Mesothelial cell of epicardium (in vitro differentiated cells): ENCODE measurements around the gene IARS2. TPM values are rescaled to one million over a fixed set of nuclear protein-coding genes. Genes with fewer than 3 reads are reported as not detected.

Experiments used
- DNase-seq, 2 experiments: peaks; one replicate each; pipeline ENCODE4 v3.0.0; 2021; ENCODE audit warnings: low spot score in 2 of 2; ENCODE audit not compliant: unreplicated experiment in 2 of 2
- H3K27ac Mint-ChIP-seq: 2 replicates; pipeline ENCODE4 v1.8.0; 2021; ENCODE audit warnings: mixed read lengths
- H3K27me3 Mint-ChIP-seq: 2 replicates; pipeline ENCODE4 v1.8.0; 2021; ENCODE audit warnings: low read depth, mixed read lengths
- H3K36me3 Mint-ChIP-seq: 2 replicates; pipeline ENCODE4 v1.8.0; 2021; ENCODE audit warnings: mixed read lengths
- H3K4me1 Mint-ChIP-seq: 2 replicates; pipeline ENCODE4 v1.8.0; 2021; ENCODE audit warnings: mixed read lengths
- H3K4me3 Mint-ChIP-seq: 2 replicates; pipeline ENCODE4 v1.8.0; 2021; ENCODE audit warnings: mild to moderate bottlenecking, moderate library complexity, mixed read lengths
- H3K9me3 Mint-ChIP-seq: 2 replicates; pipeline ENCODE4 v1.8.0; 2021; ENCODE audit warnings: mixed read lengths
- CTCF ChIP-seq: fragments of 200-600 bp; sonication (generic); IDR thresholded peaks from one replicate; pipeline ENCODE4 v1.5.0; 2021; ENCODE audit warnings: antibody characterized with exemption; ENCODE audit not compliant: unreplicated experiment
- total RNA-seq: library from RNA; stranded (reverse); gene quantifications from 3 replicates; pipeline ENCODE4 v1.2.1, GENCODE V29; 2021

Gene IARS2
- total RNA-seq, 1 donor from 2014 or later: 60.4 TPM

DNA sequence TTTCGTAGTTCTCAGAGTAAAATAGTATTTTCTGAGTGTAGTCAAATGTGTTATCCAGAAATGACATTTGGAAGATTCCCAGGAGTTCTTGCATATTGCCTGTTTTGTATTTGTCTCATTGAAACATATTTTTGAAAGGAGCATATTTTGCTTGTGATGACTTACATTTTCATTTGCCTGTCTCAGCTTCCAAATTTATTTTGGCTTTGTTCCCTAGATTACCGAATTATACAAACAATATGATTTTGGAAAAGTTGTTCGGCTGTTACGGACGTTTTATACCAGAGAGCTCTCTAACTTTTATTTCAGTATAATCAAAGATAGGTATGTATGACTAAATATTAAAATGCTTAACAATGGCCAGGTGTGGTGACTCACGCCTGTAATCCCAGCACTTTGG, 46.0 kb downstream of the IARS2 start:
- no peak overlapping the region for H3K27ac Mint-ChIP-seq
- H3K4me3 Mint-ChIP-seq: no peak overlapping the region
- peaks cover 41% of the 10 kb centered on the region for H3K36me3 Mint-ChIP-seq
- no peak for DNase-seq
- H3K4me1 Mint-ChIP-seq: no peaks in the 10 kb centered on the region
- no peaks in the 10 kb centered on the region for H3K27me3 Mint-ChIP-seq
- peaks cover 3% of the 10 kb centered on the region for H3K9me3 Mint-ChIP-seq
- TF ChIP-seq CTCF: no peak

- DNase-seq: no peak
- no peak for TF ChIP-seq CTCF
- no peaks in the 10 kb centered on the region for H3K27me3 Mint-ChIP-seq
- H3K9me3 Mint-ChIP-seq: peaks cover 3% of the 10 kb centered on the region
- no peak overlapping the region for H3K27ac Mint-ChIP-seq
- no peak overlapping the region for H3K4me3 Mint-ChIP-seq
- H3K4me1 Mint-ChIP-seq: no peaks in the 10 kb centered on the region
- H3K36me3 Mint-ChIP-seq: peaks cover 43% of the 10 kb centered on the region
These were observed 50.1 kb downstream of the IARS2 start for GRCh38 chr1:220144051-220144450.

GRCh38 chr1:220149742-220150141, 55.8 kb downstream of the IARS2 start:
- H3K4me3 Mint-ChIP-seq: no peak overlapping the region
- peaks cover 29% of the 10 kb centered on the region for H3K36me3 Mint-ChIP-seq
- no peaks in the 10 kb centered on the region for H3K9me3 Mint-ChIP-seq
- DNase-seq: no peak
- H3K27me3 Mint-ChIP-seq: no peaks in the 10 kb centered on the region
- TF ChIP-seq CTCF: no peak
- peak overlapping the region; percentile 25 for H3K27ac Mint-ChIP-seq
- H3K4me1 Mint-ChIP-seq: no peaks in the 10 kb centered on the region

GRCh38 chr1:220151454-220151853, 57.5 kb downstream of the IARS2 start:
- Mint-ChIP-seq H3K36me3 (peaks cover 26% of the 10 kb centered on the region), H3K27me3 (no peaks in the 10 kb centered on the region), H3K27ac (peak overlapping the region; percentile 50), H3K9me3 (no peaks in the 10 kb centered on the region), H3K4me3 (no peak overlapping the region), H3K4me1 (no peaks in the 10 kb centered on the region)
- no peak for TF ChIP-seq CTCF
- DNase-seq: no peak

GRCh38 chr1:220153147-220153546, 59.2 kb downstream of the IARS2 start:
- Mint-ChIP-seq H3K4me1 (no peaks in the 10 kb centered on the region), H3K4me3 (no peak overlapping the region), H3K27me3 (no peaks in the 10 kb centered on the region), H3K9me3 (no peaks in the 10 kb centered on the region), H3K27ac (no peak overlapping the region), H3K36me3 (peaks cover 27% of the 10 kb centered on the region)
- TF ChIP-seq CTCF: no peak
- DNase-seq: no peak

DNA sequence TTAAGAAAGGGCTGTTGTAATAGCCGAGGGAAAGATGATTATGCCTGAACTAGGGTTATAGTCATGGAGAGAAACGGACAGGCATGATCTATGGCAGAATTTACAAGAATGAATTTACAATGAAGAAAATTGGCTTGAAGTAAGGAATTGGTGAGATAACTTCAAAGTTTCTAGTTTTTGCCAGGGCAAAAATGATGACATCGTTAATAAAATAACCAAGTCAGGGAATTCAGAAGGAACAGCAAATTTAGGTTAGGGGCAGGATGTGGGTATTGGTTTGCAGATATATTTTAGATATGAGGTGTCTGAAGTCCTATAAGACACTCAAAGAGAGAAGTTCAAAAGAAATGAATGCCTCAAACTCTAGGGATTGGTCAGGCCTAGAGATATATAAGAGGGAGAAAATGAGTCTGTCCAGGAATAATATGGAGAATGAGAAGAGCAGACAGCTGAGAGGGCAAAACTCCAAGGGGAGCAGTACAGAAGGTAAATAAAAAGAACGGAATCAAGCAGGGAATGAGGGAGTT, 62.8 kb downstream of the IARS2 start:
- no peaks in the 10 kb centered on the region for H3K4me1 Mint-ChIP-seq
- peaks cover 37% of the 10 kb centered on the region for H3K36me3 Mint-ChIP-seq
- no peak for DNase-seq
- H3K27ac Mint-ChIP-seq: no peak overlapping the region
- H3K27me3 Mint-ChIP-seq: no peaks in the 10 kb centered on the region
- H3K4me3 Mint-ChIP-seq: no peak overlapping the region
- no peaks in the 10 kb centered on the region for H3K9me3 Mint-ChIP-seq
- TF ChIP-seq CTCF: no peak
